Measurements from ENCODE around the gene VEZT.

Gene VEZT

DNA sequence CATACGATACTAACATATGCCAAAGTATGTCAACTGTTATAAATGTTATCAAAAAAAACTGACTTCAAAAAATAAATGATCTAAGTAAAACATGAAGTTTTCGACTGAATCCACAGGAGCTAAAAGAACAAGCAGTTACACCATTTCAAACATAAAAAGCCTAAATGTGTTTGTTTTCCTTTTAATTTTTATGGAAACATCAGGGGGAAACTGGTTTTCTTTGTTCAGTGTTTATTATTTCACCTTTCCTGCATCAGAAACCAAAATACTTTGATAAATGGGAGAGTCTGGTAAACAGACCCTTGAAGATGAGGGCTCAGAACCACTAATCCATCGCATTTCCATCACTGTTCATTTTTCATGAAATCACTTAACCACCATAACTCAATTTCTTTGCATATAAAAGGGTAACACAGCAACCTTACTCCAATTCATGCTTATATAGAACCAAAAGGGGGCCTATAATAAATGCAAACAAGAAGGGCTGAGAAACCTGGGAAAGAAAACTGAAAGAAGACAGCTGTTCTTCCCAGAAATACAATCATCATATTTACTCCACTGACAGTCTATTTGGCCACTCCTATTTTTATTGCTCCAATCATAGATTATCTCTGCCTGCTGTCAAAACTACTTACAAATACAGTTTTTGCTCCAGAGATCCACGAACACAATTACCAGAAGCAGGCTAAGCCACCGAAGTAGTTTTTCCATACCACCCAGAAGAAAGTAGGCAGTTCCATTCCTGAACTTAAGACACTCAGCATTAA, 17.3 kb upstream of the VEZT start:
- H3K36me3 ChIP-seq (ENCODE audit: control insufficient read depth, insufficient read depth, low read length): no peaks in the 10 kb centered on the region; the same call in 1 of the 2 replicates
- no peaks in the 10 kb centered on the region for H3K27me3 ChIP-seq (ENCODE audit: control insufficient read depth, insufficient read depth, low read length)
- H3K9ac ChIP-seq (ENCODE audit: low read depth, low read length): no peak overlapping the region
- H3K9me3 ChIP-seq (ENCODE audit: control insufficient read depth, insufficient read depth, low read length): no peaks in the 10 kb centered on the region
- H3K4me3 ChIP-seq (ENCODE audit: low read depth, low read length): peak overlapping the region; percentile 21; the same call in 1 of the 2 replicates
- peaks cover 63% of the 10 kb centered on the region for H3K4me1 ChIP-seq (ENCODE audit: control insufficient read depth, insufficient read depth, low read length)
- peak overlapping the region; percentile 59 for H3K27ac ChIP-seq (ENCODE audit: low read depth, low read length)

DNA sequence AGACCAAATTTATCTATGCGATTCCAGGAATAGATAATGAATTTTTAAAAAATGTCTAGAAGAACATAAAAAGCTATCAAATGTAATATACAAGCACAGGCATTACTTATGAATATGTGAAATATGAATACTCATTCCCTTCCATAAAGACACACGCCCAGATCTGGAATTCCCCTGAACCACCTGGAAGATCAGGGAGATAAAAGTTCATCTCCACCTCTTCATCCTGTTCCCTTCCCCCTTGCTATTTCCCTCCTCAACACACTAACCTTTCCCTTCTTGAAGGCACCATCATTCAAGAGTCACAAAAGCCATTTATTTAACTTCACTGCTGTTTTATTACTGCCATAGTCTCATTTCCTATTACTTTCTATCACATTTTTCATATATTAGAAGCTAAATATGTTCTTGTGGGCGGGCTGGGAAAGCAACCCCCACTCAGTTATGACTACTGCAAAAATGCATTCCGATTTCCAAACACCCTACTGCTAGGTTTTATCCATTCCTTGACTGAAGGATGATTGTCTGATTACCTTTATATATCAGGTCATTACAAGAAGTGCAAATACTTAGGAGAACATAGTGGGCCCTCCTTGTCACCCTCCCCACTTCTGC, 16.4 kb upstream of the VEZT start:
- no peaks in the 10 kb centered on the region for H3K27me3 ChIP-seq (ENCODE audit: control insufficient read depth, insufficient read depth, low read length)
- H3K27ac ChIP-seq (ENCODE audit: low read depth, low read length): no peak overlapping the region
- no peaks in the 10 kb centered on the region for H3K9me3 ChIP-seq (ENCODE audit: control insufficient read depth, insufficient read depth, low read length)
- no peak overlapping the region for H3K9ac ChIP-seq (ENCODE audit: low read depth, low read length)
- peaks cover 71% of the 10 kb centered on the region for H3K4me1 ChIP-seq (ENCODE audit: control insufficient read depth, insufficient read depth, low read length)
- H3K4me3 ChIP-seq (ENCODE audit: low read depth, low read length): no peak overlapping the region
- no peaks in the 10 kb centered on the region; the same call in 1 of the 2 replicates for H3K36me3 ChIP-seq (ENCODE audit: control insufficient read depth, insufficient read depth, low read length)

DNA sequence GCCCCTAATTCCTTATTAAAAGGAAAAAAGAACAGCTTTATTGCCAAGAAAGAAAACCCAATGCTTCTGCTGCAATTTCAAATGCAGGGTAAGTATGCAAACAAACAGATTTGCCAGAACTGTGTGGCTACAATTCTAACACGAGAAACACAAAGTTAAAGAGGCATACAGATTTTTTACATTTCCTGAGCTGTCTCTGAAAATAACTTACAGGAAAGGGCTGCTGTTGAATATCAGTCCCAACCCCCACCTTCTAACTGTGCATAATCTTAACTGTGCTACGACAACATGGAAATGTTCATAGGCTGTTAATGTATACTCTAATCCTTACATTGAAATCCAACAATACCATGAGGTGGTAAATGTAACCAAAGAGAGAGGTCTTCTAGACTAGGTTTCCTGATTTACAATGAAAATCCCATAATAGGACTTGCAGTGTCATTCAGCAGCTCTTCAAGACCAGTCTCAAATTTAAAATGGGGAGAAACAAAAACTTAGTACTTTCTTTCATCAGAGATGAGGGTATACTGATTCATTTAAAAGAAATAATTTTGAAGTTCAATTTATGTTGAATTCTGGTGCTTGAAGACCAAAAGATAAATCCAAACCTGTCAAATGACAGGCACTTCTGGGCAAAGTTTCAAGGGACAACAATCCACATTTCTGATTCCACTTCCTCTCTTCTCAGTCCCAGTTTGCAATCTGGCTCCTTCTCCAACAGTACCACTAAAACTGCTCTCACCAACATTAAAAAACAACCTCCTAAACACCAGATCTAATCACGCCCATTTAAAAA, 14.7 kb upstream of the VEZT start:
- no peak overlapping the region for H3K4me3 ChIP-seq (ENCODE audit: low read depth, low read length)
- H3K27me3 ChIP-seq (ENCODE audit: control insufficient read depth, insufficient read depth, low read length): no peaks in the 10 kb centered on the region
- H3K9ac ChIP-seq (ENCODE audit: low read depth, low read length): no peak overlapping the region

DNA sequence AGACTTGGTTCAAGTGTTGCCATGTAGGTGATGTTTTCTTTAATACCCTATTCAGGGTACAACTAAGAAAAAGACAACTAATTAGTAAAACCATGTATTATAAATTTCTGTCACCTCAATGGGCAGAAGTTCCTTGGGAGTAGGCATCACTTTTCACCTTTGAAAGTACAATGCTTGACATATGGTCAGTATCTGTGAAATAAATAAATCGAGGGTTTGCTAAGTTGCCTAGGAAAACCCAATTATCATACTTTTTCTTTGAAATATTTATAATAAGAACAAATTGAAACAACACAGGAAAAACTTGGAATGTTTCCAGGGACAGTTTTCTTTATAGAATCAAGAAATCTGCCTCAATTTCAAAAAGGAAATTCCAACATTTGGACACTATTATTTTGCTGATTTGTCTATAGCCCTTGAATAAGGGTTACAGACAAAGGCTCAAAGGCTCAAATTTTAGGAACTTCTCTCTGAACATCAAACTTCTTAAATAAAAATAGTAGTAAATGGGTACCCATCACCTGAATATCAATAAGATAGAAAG, 14.0 kb upstream of the VEZT start:
- Histone ChIP-seq H3K27me3 (ENCODE audit: control insufficient read depth, insufficient read depth, low read length) (no peaks in the 10 kb centered on the region), H3K36me3 (ENCODE audit: control insufficient read depth, insufficient read depth, low read length) (peaks cover 4% of the 10 kb centered on the region; the same call in 1 of the 2 replicates), H3K4me1 (ENCODE audit: control insufficient read depth, insufficient read depth, low read length) (peaks cover 89% of the 10 kb centered on the region), H3K4me3 (ENCODE audit: low read depth, low read length) (no peak overlapping the region), H3K9ac (ENCODE audit: low read depth, low read length) (no peak overlapping the region; the same call in 1 of the 2 replicates), H3K27ac (ENCODE audit: low read depth, low read length) (peak overlapping the region; percentile 96), H3K9me3 (ENCODE audit: control insufficient read depth, insufficient read depth, low read length) (no peaks in the 10 kb centered on the region)

More for the DNA sequence above, 14.7 kb upstream of the VEZT start:
- Histone ChIP-seq H3K36me3 (ENCODE audit: control insufficient read depth, insufficient read depth, low read length) (no peaks in the 10 kb centered on the region; the same call in 1 of the 2 replicates), H3K4me1 (ENCODE audit: control insufficient read depth, insufficient read depth, low read length) (peaks cover 86% of the 10 kb centered on the region), H3K27ac (ENCODE audit: low read depth, low read length) (peak overlapping the region; percentile 96), H3K9me3 (ENCODE audit: control insufficient read depth, insufficient read depth, low read length) (no peaks in the 10 kb centered on the region)

DNA sequence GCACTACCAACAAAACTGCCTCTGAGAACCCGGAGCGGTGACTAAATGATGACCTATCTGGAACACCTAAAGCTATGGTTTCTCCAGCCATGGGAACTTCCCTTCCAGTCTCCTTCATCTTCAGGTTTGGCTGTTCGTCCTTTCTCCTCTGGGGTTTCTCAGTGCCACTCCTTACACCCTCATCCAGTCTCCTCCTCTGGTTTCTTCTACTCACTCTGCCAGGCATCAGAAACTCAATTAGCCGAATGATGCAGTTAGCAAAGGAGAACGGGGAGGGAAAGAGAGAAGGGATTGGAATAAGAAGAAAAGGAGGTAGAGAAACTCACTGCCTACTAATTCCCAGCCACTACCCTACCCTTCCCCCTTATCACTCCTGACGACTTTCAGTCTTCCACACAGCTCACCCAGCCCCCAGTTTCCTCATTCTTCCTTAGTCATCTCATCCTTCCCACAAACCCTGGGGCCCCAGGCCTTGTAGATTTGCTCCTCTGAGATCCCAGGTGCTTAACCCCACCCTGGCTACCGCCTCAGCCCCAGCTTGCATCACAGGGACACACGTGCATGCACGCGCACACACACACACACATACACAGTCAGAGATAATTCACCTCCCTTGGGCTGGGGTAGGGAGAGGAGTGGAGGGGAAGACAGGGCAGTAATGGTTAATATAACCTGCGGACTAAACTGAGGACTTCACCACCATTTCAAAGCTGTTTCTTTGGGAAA, 13.3 kb upstream of the VEZT start:
- H3K9me3 ChIP-seq (ENCODE audit: control insufficient read depth, insufficient read depth, low read length): no peaks in the 10 kb centered on the region
- peaks cover 89% of the 10 kb centered on the region for H3K4me1 ChIP-seq (ENCODE audit: control insufficient read depth, insufficient read depth, low read length)
- H3K4me3 ChIP-seq (ENCODE audit: low read depth, low read length): 0 out of 2 replicates have a peak overlapping the region, but pooled peaks have one; percentile 18
- H3K27ac ChIP-seq (ENCODE audit: low read depth, low read length): peak overlapping the region; percentile 96
- peaks cover 8% of the 10 kb centered on the region; the same call in 1 of the 2 replicates for H3K36me3 ChIP-seq (ENCODE audit: control insufficient read depth, insufficient read depth, low read length)
- H3K27me3 ChIP-seq (ENCODE audit: control insufficient read depth, insufficient read depth, low read length): no peaks in the 10 kb centered on the region
- no peak overlapping the region; the same call in 1 of the 2 replicates for H3K9ac ChIP-seq (ENCODE audit: low read depth, low read length)

DNA sequence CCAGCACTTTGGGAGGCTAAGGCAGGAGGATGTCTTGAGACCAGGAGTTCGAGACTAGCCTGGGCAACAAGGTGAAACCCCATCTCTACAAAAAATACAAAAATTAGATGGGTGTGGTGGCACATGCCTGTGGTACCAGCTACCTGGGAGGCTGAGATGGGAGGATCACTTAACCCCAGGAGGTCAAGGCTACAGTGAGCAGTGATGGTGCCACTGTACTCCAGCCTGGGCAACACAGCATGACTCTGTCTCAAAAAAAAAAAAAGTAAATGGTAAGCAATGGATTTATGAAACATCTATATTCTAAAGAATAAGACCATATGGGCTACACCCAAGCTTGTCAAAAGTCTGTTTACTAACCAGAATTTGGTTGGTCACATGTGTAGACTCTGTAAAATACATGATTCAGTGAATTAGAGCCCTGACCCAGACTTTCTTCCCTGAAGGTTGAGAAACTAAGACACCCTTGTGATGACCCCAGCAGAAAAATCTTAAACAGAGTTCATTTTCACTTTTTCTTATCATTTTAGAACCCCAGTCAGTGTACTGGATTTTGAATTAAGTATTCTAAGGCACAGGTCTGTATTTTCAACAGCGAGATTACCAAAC, 12.5 kb upstream of the VEZT start:
- H3K9ac ChIP-seq (ENCODE audit: low read depth, low read length): peak overlapping the region; percentile 52; the same call in 1 of the 2 replicates
- peaks cover 13% of the 10 kb centered on the region for H3K36me3 ChIP-seq (ENCODE audit: control insufficient read depth, insufficient read depth, low read length)
- no peaks in the 10 kb centered on the region for H3K27me3 ChIP-seq (ENCODE audit: control insufficient read depth, insufficient read depth, low read length)
- no peak overlapping the region for H3K4me3 ChIP-seq (ENCODE audit: low read depth, low read length)
- H3K4me1 ChIP-seq (ENCODE audit: control insufficient read depth, insufficient read depth, low read length): peaks cover 89% of the 10 kb centered on the region
- H3K27ac ChIP-seq (ENCODE audit: low read depth, low read length): peak overlapping the region; percentile 96
- H3K9me3 ChIP-seq (ENCODE audit: control insufficient read depth, insufficient read depth, low read length): no peaks in the 10 kb centered on the region

DNA sequence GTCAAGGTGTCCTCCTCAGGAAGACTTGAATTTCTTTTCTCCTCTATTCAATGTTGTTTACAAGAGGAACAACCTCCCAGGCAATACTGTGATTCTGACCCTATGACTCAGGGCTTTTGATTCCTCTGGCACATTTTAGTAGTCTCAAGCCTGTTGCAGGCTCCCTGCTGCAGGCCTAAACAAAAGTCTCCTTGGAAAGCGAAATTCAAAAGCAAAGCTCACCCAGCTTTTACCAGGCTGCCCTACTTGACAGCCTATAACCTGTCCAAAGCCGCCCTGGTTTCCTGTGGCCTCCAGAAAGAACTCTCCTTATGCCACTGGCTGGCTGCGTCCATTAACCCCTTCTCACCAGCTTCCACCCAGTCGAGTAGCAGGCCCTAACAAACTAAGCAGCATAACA, 11.9 kb upstream of the VEZT start:
- Histone ChIP-seq H3K27me3 (ENCODE audit: control insufficient read depth, insufficient read depth, low read length) (no peaks in the 10 kb centered on the region), H3K4me3 (ENCODE audit: low read depth, low read length) (no peak overlapping the region), H3K9ac (ENCODE audit: low read depth, low read length) (peak overlapping the region; percentile 52; the same call in 1 of the 2 replicates), H3K36me3 (ENCODE audit: control insufficient read depth, insufficient read depth, low read length) (peaks cover 18% of the 10 kb centered on the region), H3K9me3 (ENCODE audit: control insufficient read depth, insufficient read depth, low read length) (no peaks in the 10 kb centered on the region), H3K4me1 (ENCODE audit: control insufficient read depth, insufficient read depth, low read length) (peaks cover 84% of the 10 kb centered on the region), H3K27ac (ENCODE audit: low read depth, low read length) (peak overlapping the region; percentile 96)

DNA sequence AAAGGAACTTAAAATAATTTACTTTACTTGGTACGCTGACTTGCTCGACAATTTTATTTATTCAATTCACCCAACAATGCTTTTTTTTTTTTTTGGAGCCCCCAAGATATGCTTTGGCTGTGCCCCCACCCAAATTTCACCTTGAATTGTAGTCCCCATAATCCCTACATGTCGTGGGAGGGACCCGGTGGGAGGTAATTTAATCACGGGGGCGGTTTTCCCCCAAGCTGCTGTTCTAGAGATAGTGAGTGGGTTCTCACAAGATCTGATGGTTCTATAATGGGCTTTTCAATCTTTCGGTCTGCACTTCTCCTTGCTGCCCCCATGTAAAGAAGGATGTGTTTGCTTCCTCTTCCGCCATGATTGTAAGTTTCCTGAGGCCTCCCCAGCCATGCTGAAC, 10.7 kb upstream of the VEZT start:
- no peak overlapping the region for H3K4me3 ChIP-seq (ENCODE audit: low read depth, low read length)
- no peaks in the 10 kb centered on the region for H3K27me3 ChIP-seq (ENCODE audit: control insufficient read depth, insufficient read depth, low read length)
- H3K9ac ChIP-seq (ENCODE audit: low read depth, low read length): no peak overlapping the region
- H3K27ac ChIP-seq (ENCODE audit: low read depth, low read length): peak overlapping the region; percentile 96
- peaks cover 22% of the 10 kb centered on the region for H3K36me3 ChIP-seq (ENCODE audit: control insufficient read depth, insufficient read depth, low read length)
- no peaks in the 10 kb centered on the region for H3K9me3 ChIP-seq (ENCODE audit: control insufficient read depth, insufficient read depth, low read length)
- H3K4me1 ChIP-seq (ENCODE audit: control insufficient read depth, insufficient read depth, low read length): peaks cover 73% of the 10 kb centered on the region

DNA sequence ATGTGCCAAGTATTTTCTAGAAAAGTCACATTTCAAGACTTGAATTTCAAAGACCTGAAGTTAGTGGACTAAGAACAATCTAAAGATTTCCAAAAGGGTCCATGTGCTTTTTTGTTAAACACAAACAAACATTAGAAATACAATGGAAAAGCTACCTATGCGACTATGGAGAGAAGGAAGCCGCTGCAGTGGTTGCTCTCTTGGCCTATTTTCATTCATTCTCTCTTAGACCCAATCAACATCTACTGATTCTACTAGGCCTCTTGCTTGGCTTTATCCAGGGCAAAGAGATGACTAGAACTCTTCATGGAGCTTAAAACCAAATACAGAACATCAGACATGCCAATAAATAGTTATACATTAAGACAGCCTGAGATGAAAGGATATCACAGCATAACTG, 10.2 kb upstream of the VEZT start:
- H3K36me3 ChIP-seq (ENCODE audit: control insufficient read depth, insufficient read depth, low read length): peaks cover 22% of the 10 kb centered on the region
- H3K9me3 ChIP-seq (ENCODE audit: control insufficient read depth, insufficient read depth, low read length): no peaks in the 10 kb centered on the region
- no peaks in the 10 kb centered on the region for H3K27me3 ChIP-seq (ENCODE audit: control insufficient read depth, insufficient read depth, low read length)
- H3K4me3 ChIP-seq (ENCODE audit: low read depth, low read length): 0 out of 2 replicates have a peak overlapping the region, but pooled peaks have one; percentile 2
- H3K9ac ChIP-seq (ENCODE audit: low read depth, low read length): no peak overlapping the region
- H3K4me1 ChIP-seq (ENCODE audit: control insufficient read depth, insufficient read depth, low read length): peaks cover 73% of the 10 kb centered on the region
- H3K27ac ChIP-seq (ENCODE audit: low read depth, low read length): peak overlapping the region; percentile 96

DNA sequence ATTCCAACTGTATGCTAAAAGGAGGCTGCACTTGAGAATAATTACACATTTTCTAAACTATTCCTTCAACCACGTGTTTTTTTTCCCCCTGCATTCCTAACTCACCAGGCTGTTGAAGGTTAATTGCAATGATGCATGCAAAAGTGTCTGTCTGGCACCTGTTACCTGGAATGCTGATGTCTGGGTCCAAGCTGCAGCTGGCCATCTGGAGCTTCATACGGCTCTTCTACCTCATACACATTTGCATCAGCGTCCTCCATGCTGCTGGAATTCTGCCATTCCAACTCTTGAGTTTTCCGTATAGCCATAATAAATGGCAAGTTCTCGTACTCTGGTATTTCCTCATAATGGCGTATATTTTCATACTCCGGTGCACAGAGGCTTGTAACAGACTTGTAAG, 8.9 kb upstream of the VEZT start:
- Histone ChIP-seq H3K27ac (ENCODE audit: low read depth, low read length) (no peak overlapping the region), H3K36me3 (ENCODE audit: control insufficient read depth, insufficient read depth, low read length) (peaks cover 22% of the 10 kb centered on the region), H3K9me3 (ENCODE audit: control insufficient read depth, insufficient read depth, low read length) (no peaks in the 10 kb centered on the region), H3K9ac (ENCODE audit: low read depth, low read length) (no peak overlapping the region), H3K27me3 (ENCODE audit: control insufficient read depth, insufficient read depth, low read length) (no peaks in the 10 kb centered on the region), H3K4me3 (ENCODE audit: low read depth, low read length) (no peak overlapping the region), H3K4me1 (ENCODE audit: control insufficient read depth, insufficient read depth, low read length) (peaks cover 62% of the 10 kb centered on the region)

Data from HUES48 (cell line).